Activated naive CD4-positive, alpha-beta T cell treated with Interleukin-2 at 50 U/mL for 16 hours (primary cell): ENCODE data around the gene CCNB1IP1.
A peak's percentile ranks its signal among the peaks of the same experiment; 100 is the strongest.
"Not testable (repeated sequence)": the region's sequence is repeated elsewhere in the genome, so short reads cannot be mapped to it uniquely, and the experiment has no call there.

Experiments
- DNase-seq: peaks from one replicate; pipeline ENCODE4 v3.0.0-alpha.2; 2020

Gene CCNB1IP1

GRCh38 chr14:20331053-20331613 is 1.9 kb downstream of the CCNB1IP1 start:
- no peak for DNase-seq

- no peak for DNase-seq
These were observed 3.7 kb downstream of the CCNB1IP1 start for GRCh38 chr14:20329355-20329754.

GRCh38 chr14:20328705-20329104 is 4.4 kb downstream of the CCNB1IP1 start:
- DNase-seq = no peak

GRCh38 chr14:20327005-20327869 is 5.8 kb downstream of the CCNB1IP1 start:
- DNase-seq = no peak

- no peak for DNase-seq
These were observed 15.4 kb downstream of the CCNB1IP1 start for GRCh38 chr14:20317720-20318119.

GRCh38 chr14:20314026-20314425 is 19.1 kb downstream of the CCNB1IP1 start:
- no peak for DNase-seq

- no peak for DNase-seq
These were observed 27.0 kb downstream of the CCNB1IP1 start for GRCh38 chr14:20306079-20306423.

GRCh38 chr14:20305265-20306078 is 27.6 kb downstream of the CCNB1IP1 start, which contains the start of gene TTC5:
TTC5 (minus strand) TSS chr14:20305951; CDS start chr14:20305937, 14 bp downstream.
- peak; percentile 93 for DNase-seq

- DNase-seq = no peak
These were observed 30.9 kb downstream of the CCNB1IP1 start for GRCh38 chr14:20302042-20302755.

- DNase-seq = no peak
These were observed 38.0 kb downstream of the CCNB1IP1 start for GRCh38 chr14:20295067-20295466.

GRCh38 chr14:20294636-20295035 is 38.4 kb downstream of the CCNB1IP1 start:
- no peak for DNase-seq

- DNase-seq = not testable (repeated sequence)
These were observed 51.1 kb downstream of the CCNB1IP1 start for GRCh38 chr14:20281998-20282397.

GRCh38 chr14:20280265-20280664 is 52.8 kb downstream of the CCNB1IP1 start:
- not testable (repeated sequence) for DNase-seq

GRCh38 chr14:20278414-20278813 is 54.7 kb downstream of the CCNB1IP1 start:
- no peak for DNase-seq

GRCh38 chr14:20277409-20277808 is 55.7 kb downstream of the CCNB1IP1 start:
- no peak for DNase-seq

- DNase-seq = no peak
These were observed 59.0 kb downstream of the CCNB1IP1 start for GRCh38 chr14:20274062-20274461.

- not testable (repeated sequence) for DNase-seq
These were observed 68.7 kb downstream of the CCNB1IP1 start for GRCh38 chr14:20264361-20264760.

GRCh38 chr14:20262642-20263128 is 70.4 kb downstream of the CCNB1IP1 start:
- DNase-seq = no peak
